Liver (tissue), 3 donors: ENCODE results near the gene COPZ1.

Experiments
- FOXA1 ChIP-seq: IDR thresholded peaks from 2 replicates; pipeline ENCODE4 v1.6.1; 2016; ENCODE audit warnings: antibody characterized with exemption
- GABPA ChIP-seq, 2 donors: IDR thresholded peaks in 1 of 2; conservative IDR thresholded peaks in 1 of 2; 2 replicates each; pipeline ENCODE4 v1.6.1; 2016; ENCODE audit warnings: antibody characterized with exemption in 2 of 2, mild to moderate bottlenecking in 1 of 2, moderate library complexity in 1 of 2
- JUND ChIP-seq, 2 donors: IDR thresholded peaks; 2 replicates each; pipeline ENCODE4 v1.6.1; 2016; ENCODE audit warnings: antibody characterized with exemption in 2 of 2
- NR2F2 ChIP-seq: IDR thresholded peaks from 2 replicates; pipeline ENCODE4 v1.6.1; 2016; ENCODE audit warnings: antibody characterized with exemption
- RAD21 ChIP-seq, 2 donors: IDR thresholded peaks; 2 replicates each; pipeline ENCODE4 v1.6.1; 2016; ENCODE audit warnings: antibody characterized with exemption in 2 of 2, mild to moderate bottlenecking in 2 of 2
- RXRA ChIP-seq, 2 donors: IDR thresholded peaks; 2 replicates each; pipeline ENCODE4 v1.6.1; 2017 to 2018; ENCODE audit warnings: antibody characterized with exemption in 2 of 2, mild to moderate bottlenecking in 1 of 2
- SP1 ChIP-seq: IDR thresholded peaks from 2 replicates; pipeline ENCODE4 v1.6.1; 2018; ENCODE audit warnings: antibody characterized with exemption, mild to moderate bottlenecking
- YY1 ChIP-seq: IDR thresholded peaks from 2 replicates; pipeline ENCODE4 v1.6.1; 2016; ENCODE audit warnings: antibody characterized with exemption, mild to moderate bottlenecking
- TF ChIP-seq, protein P1 (sequence below): fragments of 150-350 bp; IDR thresholded peaks from 2 replicates; pipeline ENCODE4 v1.5.1; 2017; ENCODE audit warnings: improper control_type of control experiment, low read depth, low read length; ENCODE audit not compliant: missing input control
- TF ChIP-seq, protein P2 (sequence below): IDR thresholded peaks from 2 replicates; pipeline ENCODE4 v1.6.1; 2016; ENCODE audit warnings: antibody characterized with exemption
- TF ChIP-seq, protein P3 (sequence below): IDR thresholded peaks from 2 replicates; pipeline ENCODE4 v1.6.1; 2016; ENCODE audit warnings: antibody characterized with exemption
- TF ChIP-seq, protein P4 (sequence below): IDR thresholded peaks from 2 replicates; pipeline ENCODE4 v1.6.1; 2016; ENCODE audit warnings: antibody characterized with exemption
- donor health status: healthy.
- donor health status: healthy.

DNA sequence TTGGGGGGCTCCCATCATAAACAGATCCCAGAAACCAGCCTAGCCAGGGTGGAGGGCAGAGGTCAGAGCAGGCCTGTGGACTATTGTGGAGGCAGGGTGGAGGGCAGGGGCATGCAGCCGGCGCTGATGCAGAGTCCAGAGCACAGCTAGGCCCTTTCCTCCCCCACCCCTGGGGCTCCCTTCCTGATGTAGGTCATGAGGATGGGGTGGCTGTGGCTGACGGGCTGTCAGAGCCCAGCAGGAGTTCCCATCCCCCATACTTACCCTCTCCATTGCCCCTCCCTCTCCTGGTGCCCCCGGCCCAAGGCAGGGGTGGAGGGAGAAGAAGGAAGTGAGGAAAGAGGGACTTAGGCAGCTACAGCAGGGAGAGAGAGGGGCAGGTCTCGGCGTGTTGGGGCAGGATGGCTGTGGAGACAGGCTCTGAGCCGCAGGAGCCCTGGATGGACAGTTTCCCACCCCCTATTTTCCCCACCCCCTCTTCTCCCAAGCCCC is 65.3 kb downstream of the COPZ1 start:
- TF ChIP-seq, protein P1, sequence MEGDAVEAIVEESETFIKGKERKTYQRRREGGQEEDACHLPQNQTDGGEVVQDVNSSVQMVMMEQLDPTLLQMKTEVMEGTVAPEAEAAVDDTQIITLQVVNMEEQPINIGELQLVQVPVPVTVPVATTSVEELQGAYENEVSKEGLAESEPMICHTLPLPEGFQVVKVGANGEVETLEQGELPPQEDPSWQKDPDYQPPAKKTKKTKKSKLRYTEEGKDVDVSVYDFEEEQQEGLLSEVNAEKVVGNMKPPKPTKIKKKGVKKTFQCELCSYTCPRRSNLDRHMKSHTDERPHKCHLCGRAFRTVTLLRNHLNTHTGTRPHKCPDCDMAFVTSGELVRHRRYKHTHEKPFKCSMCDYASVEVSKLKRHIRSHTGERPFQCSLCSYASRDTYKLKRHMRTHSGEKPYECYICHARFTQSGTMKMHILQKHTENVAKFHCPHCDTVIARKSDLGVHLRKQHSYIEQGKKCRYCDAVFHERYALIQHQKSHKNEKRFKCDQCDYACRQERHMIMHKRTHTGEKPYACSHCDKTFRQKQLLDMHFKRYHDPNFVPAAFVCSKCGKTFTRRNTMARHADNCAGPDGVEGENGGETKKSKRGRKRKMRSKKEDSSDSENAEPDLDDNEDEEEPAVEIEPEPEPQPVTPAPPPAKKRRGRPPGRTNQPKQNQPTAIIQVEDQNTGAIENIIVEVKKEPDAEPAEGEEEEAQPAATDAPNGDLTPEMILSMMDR: no peak
- TF ChIP-seq GABPA (IDR thresholded peaks at IDR 0.05 in 1 of 2, conservative IDR thresholded peaks at IDR 0.05 in 1 of 2): no peak
- no peak for TF ChIP-seq YY1
- TF ChIP-seq, protein P2, sequence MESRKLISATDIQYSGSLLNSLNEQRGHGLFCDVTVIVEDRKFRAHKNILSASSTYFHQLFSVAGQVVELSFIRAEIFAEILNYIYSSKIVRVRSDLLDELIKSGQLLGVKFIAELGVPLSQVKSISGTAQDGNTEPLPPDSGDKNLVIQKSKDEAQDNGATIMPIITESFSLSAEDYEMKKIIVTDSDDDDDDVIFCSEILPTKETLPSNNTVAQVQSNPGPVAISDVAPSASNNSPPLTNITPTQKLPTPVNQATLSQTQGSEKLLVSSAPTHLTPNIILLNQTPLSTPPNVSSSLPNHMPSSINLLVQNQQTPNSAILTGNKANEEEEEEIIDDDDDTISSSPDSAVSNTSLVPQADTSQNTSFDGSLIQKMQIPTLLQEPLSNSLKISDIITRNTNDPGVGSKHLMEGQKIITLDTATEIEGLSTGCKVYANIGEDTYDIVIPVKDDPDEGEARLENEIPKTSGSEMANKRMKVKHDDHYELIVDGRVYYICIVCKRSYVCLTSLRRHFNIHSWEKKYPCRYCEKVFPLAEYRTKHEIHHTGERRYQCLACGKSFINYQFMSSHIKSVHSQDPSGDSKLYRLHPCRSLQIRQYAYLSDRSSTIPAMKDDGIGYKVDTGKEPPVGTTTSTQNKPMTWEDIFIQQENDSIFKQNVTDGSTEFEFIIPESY: no peak
- TF ChIP-seq RAD21 (IDR thresholded peaks at IDR 0.05): no peak
- TF ChIP-seq, protein P3, sequence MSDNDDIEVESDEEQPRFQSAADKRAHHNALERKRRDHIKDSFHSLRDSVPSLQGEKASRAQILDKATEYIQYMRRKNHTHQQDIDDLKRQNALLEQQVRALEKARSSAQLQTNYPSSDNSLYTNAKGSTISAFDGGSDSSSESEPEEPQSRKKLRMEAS: no peak
- TF ChIP-seq SP1: no peak
- TF ChIP-seq JUND (IDR thresholded peaks at IDR 0.05): no peak
- TF ChIP-seq, protein P4, sequence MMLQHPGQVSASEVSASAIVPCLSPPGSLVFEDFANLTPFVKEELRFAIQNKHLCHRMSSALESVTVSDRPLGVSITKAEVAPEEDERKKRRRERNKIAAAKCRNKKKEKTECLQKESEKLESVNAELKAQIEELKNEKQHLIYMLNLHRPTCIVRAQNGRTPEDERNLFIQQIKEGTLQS: no peak
- no peak for TF ChIP-seq FOXA1
- no peak for TF ChIP-seq RXRA (IDR thresholded peaks at IDR 0.05)
- TF ChIP-seq NR2F2: no peak
